Measurements from ENCODE around the gene SRXN1.

SRXN1 gene

DNA sequence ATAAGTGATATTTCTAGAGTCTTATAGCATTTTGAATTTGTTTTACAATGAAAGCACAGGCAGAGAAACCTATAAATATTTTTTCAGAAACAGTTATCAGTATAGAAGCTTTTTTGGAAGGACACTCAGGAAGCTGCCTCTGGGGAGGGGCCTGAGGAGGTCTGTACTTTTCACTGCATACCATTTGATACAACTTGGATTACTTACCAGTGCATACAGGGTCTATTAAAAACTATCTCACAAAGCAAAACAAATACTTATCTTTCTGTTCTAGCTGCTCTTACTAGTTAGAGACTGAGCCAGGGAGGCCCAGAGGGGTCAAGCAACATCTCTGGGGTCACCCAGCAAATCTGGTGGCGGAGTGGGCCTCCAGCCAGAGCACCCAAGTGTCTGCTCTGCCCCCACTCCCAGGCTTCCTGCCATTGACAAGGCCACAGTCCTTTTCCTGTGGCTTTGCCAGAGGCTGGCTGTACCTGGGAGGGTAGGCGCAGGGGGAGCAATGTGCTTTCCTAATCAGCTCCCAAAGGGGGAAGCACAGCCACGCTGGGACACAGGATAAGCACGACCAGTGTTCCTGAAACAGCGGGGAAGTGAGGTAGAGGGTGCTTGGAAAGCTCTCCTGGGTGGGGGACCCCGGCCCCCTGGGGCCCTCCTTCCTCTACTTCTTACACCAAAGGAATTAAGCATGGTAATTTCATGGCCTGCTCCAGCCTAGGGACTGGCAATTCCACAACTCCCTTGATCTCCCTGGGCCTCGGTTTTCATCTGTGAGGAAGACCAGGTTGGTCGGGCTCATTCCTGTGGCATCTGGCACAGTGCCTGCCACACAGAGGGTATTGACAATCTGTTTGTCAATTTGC lies 50.7 kb downstream of the SRXN1 start:
- DNase-seq = no peak

DNA sequence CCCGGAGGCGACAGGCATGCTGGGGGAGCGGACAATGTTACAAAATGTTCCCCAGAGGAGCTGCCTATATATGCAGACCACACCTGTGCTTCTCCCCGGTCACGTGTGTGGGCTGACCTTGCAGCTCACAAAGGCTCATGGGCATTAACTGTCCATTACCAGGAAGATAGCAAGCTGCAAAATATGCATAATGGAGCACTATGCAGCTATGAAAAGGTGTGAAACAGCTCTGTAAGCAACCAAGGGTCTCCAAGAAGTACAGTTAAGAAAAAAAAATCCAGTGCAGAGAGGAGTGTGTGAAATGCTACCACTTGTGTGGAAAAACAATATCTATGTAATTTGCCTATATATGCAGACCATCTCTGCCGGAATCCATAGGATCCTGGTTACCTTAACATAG lies 52.3 kb downstream of the SRXN1 start:
- no peak for DNase-seq

DNA sequence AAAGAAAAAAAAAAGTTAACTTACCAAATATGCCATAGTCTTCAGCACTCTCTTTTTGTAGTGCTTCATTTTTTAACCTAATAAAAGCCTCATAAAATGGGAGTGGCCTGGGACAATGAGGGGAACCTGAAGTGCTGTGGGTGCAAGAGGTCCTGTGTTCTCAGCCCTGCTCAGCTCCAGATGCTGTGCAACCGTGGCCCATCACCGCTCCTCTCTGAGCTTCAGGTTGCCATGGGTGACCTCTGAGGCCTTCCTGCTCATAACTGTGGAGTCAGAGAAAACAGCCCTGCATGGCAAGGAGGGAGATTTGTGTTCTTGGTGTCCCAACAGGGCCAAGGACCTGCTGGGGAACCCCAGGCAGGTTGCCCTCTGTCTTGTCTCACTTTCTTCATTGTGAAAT lies 52.9 kb downstream of the SRXN1 start:
- DNase-seq = no peak

DNA sequence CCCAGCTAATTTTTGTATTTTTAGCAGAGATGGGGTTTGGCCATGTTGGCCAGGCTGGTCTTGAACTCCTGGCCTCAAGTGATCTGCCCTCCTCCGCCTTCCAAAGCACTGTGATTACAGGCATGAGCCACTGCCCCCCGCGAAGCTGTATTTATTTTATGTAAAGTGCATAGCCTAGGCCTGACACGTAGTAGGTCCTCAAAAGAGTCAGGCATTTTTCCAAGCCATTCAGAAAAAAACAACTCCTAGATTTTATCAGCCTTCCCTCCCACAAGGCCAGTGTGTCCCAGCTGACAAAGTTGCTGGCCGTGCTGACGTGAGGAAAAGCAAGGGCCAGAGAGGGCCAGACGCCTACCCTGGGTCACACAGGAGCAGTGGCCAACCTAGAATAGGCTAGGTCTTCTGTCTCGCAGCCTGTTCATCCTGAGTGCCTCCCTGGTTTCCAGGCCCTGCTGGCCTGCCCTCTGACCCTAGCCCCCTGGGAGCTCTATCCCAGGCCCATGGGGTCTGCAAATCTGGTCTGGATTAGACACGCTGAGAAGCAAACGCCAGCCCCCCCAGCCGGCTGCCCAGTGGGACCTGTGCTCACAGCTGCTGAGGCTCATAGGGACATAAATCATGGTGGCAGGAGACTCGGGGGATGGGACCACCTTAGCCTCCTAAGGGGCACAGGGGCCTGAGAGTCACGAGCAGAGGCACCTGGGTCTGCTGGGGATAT lies 54.7 kb downstream of the SRXN1 start:
- no peak for DNase-seq

DNA sequence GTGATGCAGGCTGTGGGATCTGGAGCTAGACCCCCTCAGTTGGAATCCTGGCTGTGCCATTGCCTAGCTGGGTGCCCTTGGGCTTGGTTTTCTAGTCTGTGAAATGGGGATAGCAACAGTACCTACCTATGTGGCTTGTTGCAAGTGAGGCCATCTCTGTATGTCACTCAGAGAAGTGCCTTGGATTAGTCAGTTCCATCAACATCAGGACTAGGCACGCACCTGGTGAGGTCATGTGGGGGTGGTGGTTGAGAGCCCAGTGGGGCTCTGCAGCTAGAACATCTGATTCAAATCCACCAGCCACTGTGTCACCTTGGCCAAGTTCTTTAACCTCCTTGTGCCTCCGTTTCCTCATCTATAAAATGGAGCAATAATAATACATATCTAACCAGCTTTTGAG lies 55.4 kb downstream of the SRXN1 start:
- no peak for DNase-seq

Data from NCI-H2029 (cell line).